ENCODE data around the gene SCCPDH. TPM values are rescaled to one million over a fixed set of nuclear protein-coding genes. Genes with fewer than 3 reads are reported as not detected.
A peak's percentile ranks its signal among the peaks of the same experiment; 100 is the strongest.

SCCPDH gene
- total and polyA plus RNA-seq, 2 of the 13 experiments (the other 11 are each of a cell fraction or from before 2014, with no cell fraction given) = 36.7 to 62.3 TPM

- TF ChIP-seq RAD21 (CRISPR knock-in tag; IDR thresholded peaks at IDR 0.05) = peak; percentile 86
- no peak for TF ChIP-seq ZIK1 (CRISPR knock-in tag; IDR thresholded peaks at IDR 0.05; ENCODE audit: borderline replicate concordance, low read depth)
- no peak for TF ChIP-seq ZNF709 (CRISPR knock-in tag; IDR thresholded peaks at IDR 0.05)
- TF ChIP-seq ZNF841 (CRISPR knock-in tag; IDR thresholded peaks at IDR 0.05; ENCODE audit: borderline replicate concordance) = no peak
- no peak for TF ChIP-seq JUND (CRISPR knock-in tag; IDR thresholded peaks at IDR 0.05)
- TF ChIP-seq, protein P1, sequence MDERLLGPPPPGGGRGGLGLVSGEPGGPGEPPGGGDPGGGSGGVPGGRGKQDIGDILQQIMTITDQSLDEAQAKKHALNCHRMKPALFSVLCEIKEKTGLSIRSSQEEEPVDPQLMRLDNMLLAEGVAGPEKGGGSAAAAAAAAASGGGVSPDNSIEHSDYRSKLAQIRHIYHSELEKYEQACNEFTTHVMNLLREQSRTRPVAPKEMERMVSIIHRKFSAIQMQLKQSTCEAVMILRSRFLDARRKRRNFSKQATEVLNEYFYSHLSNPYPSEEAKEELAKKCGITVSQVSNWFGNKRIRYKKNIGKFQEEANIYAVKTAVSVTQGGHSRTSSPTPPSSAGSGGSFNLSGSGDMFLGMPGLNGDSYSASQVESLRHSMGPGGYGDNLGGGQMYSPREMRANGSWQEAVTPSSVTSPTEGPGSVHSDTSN (CRISPR knock-in tag; IDR thresholded peaks at IDR 0.05) = no peak
- TF ChIP-seq ZNF558 (CRISPR knock-in tag; IDR thresholded peaks at IDR 0.05; ENCODE audit: borderline replicate concordance) = no peak
- TF ChIP-seq, protein P2, sequence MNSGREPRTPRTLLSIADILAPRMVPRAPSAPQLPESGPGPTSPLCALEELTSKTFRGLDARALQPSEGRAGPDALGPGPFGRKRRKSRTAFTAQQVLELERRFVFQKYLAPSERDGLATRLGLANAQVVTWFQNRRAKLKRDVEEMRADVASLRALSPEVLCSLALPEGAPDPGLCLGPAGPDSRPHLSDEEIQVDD (CRISPR knock-in tag; IDR thresholded peaks at IDR 0.05; ENCODE audit: borderline replicate concordance) = no peak
- peak; percentile 40; the same call in 1 of the 2 replicates for TF ChIP-seq TFDP2 (CRISPR knock-in tag; IDR thresholded peaks at IDR 0.05)
- TF ChIP-seq, protein P3, sequence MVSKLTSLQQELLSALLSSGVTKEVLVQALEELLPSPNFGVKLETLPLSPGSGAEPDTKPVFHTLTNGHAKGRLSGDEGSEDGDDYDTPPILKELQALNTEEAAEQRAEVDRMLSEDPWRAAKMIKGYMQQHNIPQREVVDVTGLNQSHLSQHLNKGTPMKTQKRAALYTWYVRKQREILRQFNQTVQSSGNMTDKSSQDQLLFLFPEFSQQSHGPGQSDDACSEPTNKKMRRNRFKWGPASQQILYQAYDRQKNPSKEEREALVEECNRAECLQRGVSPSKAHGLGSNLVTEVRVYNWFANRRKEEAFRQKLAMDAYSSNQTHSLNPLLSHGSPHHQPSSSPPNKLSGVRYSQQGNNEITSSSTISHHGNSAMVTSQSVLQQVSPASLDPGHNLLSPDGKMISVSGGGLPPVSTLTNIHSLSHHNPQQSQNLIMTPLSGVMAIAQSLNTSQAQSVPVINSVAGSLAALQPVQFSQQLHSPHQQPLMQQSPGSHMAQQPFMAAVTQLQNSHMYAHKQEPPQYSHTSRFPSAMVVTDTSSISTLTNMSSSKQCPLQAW (CRISPR knock-in tag; IDR thresholded peaks at IDR 0.05) = 0 out of 2 replicates have a peak, but pooled peaks have one; percentile 23
- TF ChIP-seq ZNF253 (CRISPR knock-in tag; IDR thresholded peaks at IDR 0.05; ENCODE audit: borderline replicate concordance) = no peak
- no peak for TF ChIP-seq ZNF251 (CRISPR knock-in tag; IDR thresholded peaks at IDR 0.05)
- TF ChIP-seq KLF11 (CRISPR knock-in tag; IDR thresholded peaks at IDR 0.05) = 0 out of 2 replicates have a peak, but pooled peaks have one; percentile 42
- TF ChIP-seq ZNF234 (CRISPR knock-in tag; conservative IDR thresholded peaks at IDR 0.05) = no peak
- TF ChIP-seq, protein P4, sequence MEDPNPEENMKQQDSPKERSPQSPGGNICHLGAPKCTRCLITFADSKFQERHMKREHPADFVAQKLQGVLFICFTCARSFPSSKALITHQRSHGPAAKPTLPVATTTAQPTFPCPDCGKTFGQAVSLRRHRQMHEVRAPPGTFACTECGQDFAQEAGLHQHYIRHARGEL (CRISPR knock-in tag; IDR thresholded peaks at IDR 0.05) = no peak
- no peak for TF ChIP-seq JDP2 (CRISPR knock-in tag; IDR thresholded peaks at IDR 0.05; ENCODE audit: borderline replicate concordance)
- no peak for TF ChIP-seq ESRRA (CRISPR knock-in tag; IDR thresholded peaks at IDR 0.05; ENCODE audit: low read depth)
- peak in 1 of 2 experiments; percentile 40; a peak in 2 of 4 replicates for TF ChIP-seq HMGXB4 (CRISPR knock-in tag; IDR thresholded peaks at IDR 0.05; ENCODE audit: borderline replicate concordance in 1 of 2, low read depth in 1 of 2)
- TF ChIP-seq RXRB (CRISPR knock-in tag; IDR thresholded peaks at IDR 0.05; ENCODE audit: borderline replicate concordance) = 0 out of 2 replicates have a peak, but pooled peaks have one; percentile 12
- no peak for TF ChIP-seq MEIS1 (CRISPR knock-in tag; IDR thresholded peaks at IDR 0.05; ENCODE audit: borderline replicate concordance)
- TF ChIP-seq SAP130 (CRISPR knock-in tag; IDR thresholded peaks at IDR 0.05; ENCODE audit: low read depth) = peak; percentile 33; the same call in 1 of the 2 replicates
- TF ChIP-seq ZNF3 (CRISPR knock-in tag; IDR thresholded peaks at IDR 0.05) = no peak
- no peak for TF ChIP-seq CEBPG (CRISPR knock-in tag; IDR thresholded peaks at IDR 0.05)
These were observed 34.7 kb upstream of the SCCPDH start (continued) for GRCh38 chr1:246689409-246690008.

All from HepG2 (cell line).